Spinal cord (tissue), 10 donors: ENCODE results near the gene EVA1A. TPM values are rescaled to one million over a fixed set of nuclear protein-coding genes. Genes with fewer than 3 reads are reported as not detected.
"Not testable (repeated sequence)": the region's sequence is repeated elsewhere in the genome, so short reads cannot be mapped to it uniquely, and the experiment has no call there.

Experiments used
- DNase-seq, 6 donors: peaks; one replicate each; pipeline versions ENCODE4 v3.0.0 to v3.0.0-alpha.2; 2013 to 2015; ENCODE audit warnings: low spot score in 6 of 6, low read depth in 4 of 6
- H3K27ac ChIP-seq: one replicate; pipeline ENCODE4 v1.5.1; 2013; ENCODE audit warnings: low read depth, low read length, control low read depth
- H3K27me3 ChIP-seq: one replicate; pipeline ENCODE4 v1.6.1; 2013; ENCODE audit warnings: low read length; ENCODE audit not compliant: control insufficient read depth, insufficient read depth
- H3K36me3 ChIP-seq: one replicate; pipeline ENCODE4 v1.6.1; 2013; ENCODE audit warnings: low read length; ENCODE audit not compliant: control insufficient read depth, insufficient read depth
- H3K4me1 ChIP-seq: one replicate; pipeline ENCODE4 v1.6.1; 2013; ENCODE audit warnings: low read length; ENCODE audit not compliant: control insufficient read depth, insufficient read depth
- H3K4me3 ChIP-seq: one replicate; pipeline ENCODE4 v1.5.1; 2013; ENCODE audit warnings: low read depth, low read length, control low read depth
- H3K9me3 ChIP-seq: one replicate; pipeline ENCODE4 v1.6.1; 2013; ENCODE audit warnings: low read length; ENCODE audit not compliant: control insufficient read depth, insufficient read depth
- WGBS: methylation state at CpG from one replicate; pipeline ENCODE4 v1.1.5; 2013; ENCODE audit warnings: missing lambda C conversion rate; ENCODE audit not compliant: insufficient coverage; 5-methylcytosine and 5-hydroxymethylcytosine counted together
- polyA plus RNA-seq, 2 donors: library from polyadenylated mRNA; unstranded; fragments of 120-200 nt; gene quantifications; one replicate each; pipeline ENCODE4 v1.2.1, GENCODE V29; 2013; ENCODE audit not compliant: insufficient read length in 2 of 2
- total RNA-seq, 2 donors: library from RNA; depleted of rRNA in 1 of 2; stranded (reverse); fragments of 120-200 nt in 1 of 2; fragments of >200 nt in 1 of 2; gene quantifications; one replicate each; pipeline versions ENCODE4 v1.2.3 to v1.2.4, GENCODE V29; 2013 to 2014
- donor health status: healthy.

The EVA1A gene
- total and polyA plus RNA-seq, 4 donors: 1.0 to 3.4 (median 1.7) TPM

GRCh38 chr2:75480971-75481836, 79.5 kb downstream of the EVA1A start:
- H3K27me3 ChIP-seq: no peaks in the 10 kb centered on the region

GRCh38 chr2:75477696-75478095, 83.0 kb downstream of the EVA1A start:
- H3K4me3 ChIP-seq, H3K4me1 ChIP-seq, H3K9me3 ChIP-seq, H3K27ac ChIP-seq, DNase-seq, H3K36me3 ChIP-seq, H3K27me3 ChIP-seq: not testable (repeated sequence)
- WGBS: 100% methylated on average over 1 of the region's 1 CpG

More at GRCh38 chr2:75480971-75481836, 79.5 kb downstream of the EVA1A start:
- no peak overlapping the region for H3K27ac ChIP-seq
- peak in 1 of 6 donors; percentile 56 for DNase-seq
- H3K4me1 ChIP-seq: no peaks in the 10 kb centered on the region
- H3K36me3 ChIP-seq: no peaks in the 10 kb centered on the region
- no peak overlapping the region for H3K4me3 ChIP-seq
- WGBS: 67% methylated on average over 3 of the region's 6 CpGs
- no peaks in the 10 kb centered on the region for H3K9me3 ChIP-seq

- Histone ChIP-seq H3K27me3 (no peaks in the 10 kb centered on the region), H3K9me3 (no peaks in the 10 kb centered on the region), H3K27ac (no peak overlapping the region), H3K4me3 (no peak overlapping the region), H3K36me3 (no peaks in the 10 kb centered on the region), H3K4me1 (no peaks in the 10 kb centered on the region)
- WGBS: no CpG with 5 or more reads among the region's 2 CpGs
- DNase-seq: peak in 2 of 6 donors; percentile 11 to 57
Observed at GRCh38 chr2:75476761-75477160, 84.0 kb downstream of the EVA1A start.

- 75% methylated on average over 1 of the region's 2 CpGs for WGBS
- Histone ChIP-seq H3K36me3 (no peaks in the 10 kb centered on the region), H3K27ac (no peak overlapping the region), H3K4me3 (no peak overlapping the region), H3K4me1 (no peaks in the 10 kb centered on the region), H3K27me3 (no peaks in the 10 kb centered on the region), H3K9me3 (no peaks in the 10 kb centered on the region)
- DNase-seq: no peak
Observed at GRCh38 chr2:75475976-75476375, 84.8 kb downstream of the EVA1A start.

- no peaks in the 10 kb centered on the region for H3K9me3 ChIP-seq
- no peak overlapping the region for H3K27ac ChIP-seq
- no peaks in the 10 kb centered on the region for H3K27me3 ChIP-seq
- 77% methylated on average over 2 of the region's 2 CpGs for WGBS
- H3K4me1 ChIP-seq: no peaks in the 10 kb centered on the region
- no peak overlapping the region for H3K4me3 ChIP-seq
- no peaks in the 10 kb centered on the region for H3K36me3 ChIP-seq
- DNase-seq: no peak
Observed at GRCh38 chr2:75475049-75475448, 85.7 kb downstream of the EVA1A start.

- no peaks in the 10 kb centered on the region for H3K27me3 ChIP-seq
- no peak overlapping the region for H3K27ac ChIP-seq
- no peaks in the 10 kb centered on the region for H3K4me1 ChIP-seq
- no peaks in the 10 kb centered on the region for H3K9me3 ChIP-seq
- H3K36me3 ChIP-seq: no peaks in the 10 kb centered on the region
- 75% methylated on average over 5 of the region's 8 CpGs for WGBS
- H3K4me3 ChIP-seq: no peak overlapping the region
- no peak for DNase-seq
Observed at GRCh38 chr2:75474115-75474514, 86.6 kb downstream of the EVA1A start.

- no peak for DNase-seq
- H3K4me1 ChIP-seq: no peaks in the 10 kb centered on the region
- WGBS: 92% methylated on average over 2 of the region's 3 CpGs
- no peaks in the 10 kb centered on the region for H3K36me3 ChIP-seq
- no peaks in the 10 kb centered on the region for H3K27me3 ChIP-seq
- no peaks in the 10 kb centered on the region for H3K9me3 ChIP-seq
- H3K27ac ChIP-seq: no peak overlapping the region
- H3K4me3 ChIP-seq: no peak overlapping the region
Observed at GRCh38 chr2:75466708-75467311, 93.9 kb downstream of the EVA1A start.

- no CpG with 5 or more reads among the region's 1 CpG for WGBS
- Histone ChIP-seq H3K9me3 (no peaks in the 10 kb centered on the region), H3K4me3 (no peak overlapping the region), H3K27ac (no peak overlapping the region), H3K36me3 (no peaks in the 10 kb centered on the region), H3K4me1 (no peaks in the 10 kb centered on the region), H3K27me3 (no peaks in the 10 kb centered on the region)
- DNase-seq: no peak
Observed at GRCh38 chr2:75465317-75465984, 95.3 kb downstream of the EVA1A start.

GRCh38 chr2:75464348-75464946, 96.3 kb downstream of the EVA1A start:
- no CpG with 5 or more reads among the region's 4 CpGs for WGBS
- H3K9me3 ChIP-seq: no peaks in the 10 kb centered on the region
- H3K27me3 ChIP-seq: no peaks in the 10 kb centered on the region
- no peak overlapping the region for H3K27ac ChIP-seq
- H3K4me1 ChIP-seq: no peaks in the 10 kb centered on the region
- no peak overlapping the region for H3K4me3 ChIP-seq
- peak in 3 of 6 donors; percentile 14 to 66 (median 22) for DNase-seq
- no peaks in the 10 kb centered on the region for H3K36me3 ChIP-seq
